Stimulated activated CD4-positive, alpha-beta T cell treated with anti-CD3 and anti-CD28 coated beads, Interleukin-15, amount 100 ng/mL, for 1 hour (primary cell): ENCODE results near the gene CSF3.

Experiments
- DNase-seq, 2 donors: peaks; one replicate each; pipeline ENCODE4 v3.0.0-alpha.2; 2020; ENCODE audit warnings: low read depth in 1 of 2, low spot score in 1 of 2

The CSF3 gene

GRCh38 chr17:40023590-40024292 is 8.5 kb downstream of the CSF3 start:
- DNase-seq = no peak

GRCh38 chr17:40024901-40025300 is 9.7 kb downstream of the CSF3 start:
- DNase-seq = no peak

- DNase-seq = no peak
Measured at GRCh38 chr17:40025559-40025958, 10.3 kb downstream of the CSF3 start.

- DNase-seq = no peak
Measured at GRCh38 chr17:40025991-40026815, 11.0 kb downstream of the CSF3 start.

- peak; percentile 48 to 49 for DNase-seq
Measured at GRCh38 chr17:40026816-40027613, 11.8 kb downstream of the CSF3 start.

GRCh38 chr17:40027614-40028012 is 12.4 kb downstream of the CSF3 start:
- no peak for DNase-seq

GRCh38 chr17:40028595-40028994 is 13.4 kb downstream of the CSF3 start:
- DNase-seq = no peak

- no peak for DNase-seq
Measured at GRCh38 chr17:40031706-40032105, 16.5 kb downstream of the CSF3 start.

GRCh38 chr17:40032322-40033320 is 17.4 kb downstream of the CSF3 start:
- DNase-seq = no peak

GRCh38 chr17:40033339-40033738 is 18.1 kb downstream of the CSF3 start:
- DNase-seq = no peak

GRCh38 chr17:40034426-40035161 is 19.4 kb downstream of the CSF3 start:
- no peak for DNase-seq

GRCh38 chr17:40035162-40035559 is 19.9 kb downstream of the CSF3 start:
- DNase-seq = no peak

- DNase-seq = no peak
Measured at GRCh38 chr17:40038882-40039513, 23.8 kb downstream of the CSF3 start.

GRCh38 chr17:40041196-40041595 is 26.0 kb downstream of the CSF3 start:
- DNase-seq = no peak

- DNase-seq = no peak
Measured at GRCh38 chr17:40056379-40057015, 41.3 kb downstream of the CSF3 start.

- DNase-seq = no peak
Measured at GRCh38 chr17:40058186-40058784, 43.0 kb downstream of the CSF3 start.

- DNase-seq = no peak
Measured at GRCh38 chr17:40058865-40059264, 43.6 kb downstream of the CSF3 start.

- DNase-seq = no peak
Measured at GRCh38 chr17:40059729-40060475, 44.7 kb downstream of the CSF3 start.
